RPMI8226 (cell line): ENCODE data around the gene ATP1B2.
"Not testable (repeated sequence)": the region's sequence is repeated elsewhere in the genome, so short reads cannot be mapped to it uniquely, and the experiment has no call there.

Experiments used
- DNase-seq: peaks from one replicate; pipeline ENCODE4 v3.0.0-alpha.2; 2015

The ATP1B2 gene

GRCh38 chr17:7636163-7636562 lies 14.6 kb upstream of the ATP1B2 start:
- DNase-seq: no peak

GRCh38 chr17:7640783-7641182 lies 9.9 kb upstream of the ATP1B2 start:
- DNase-seq: no peak

DNA sequence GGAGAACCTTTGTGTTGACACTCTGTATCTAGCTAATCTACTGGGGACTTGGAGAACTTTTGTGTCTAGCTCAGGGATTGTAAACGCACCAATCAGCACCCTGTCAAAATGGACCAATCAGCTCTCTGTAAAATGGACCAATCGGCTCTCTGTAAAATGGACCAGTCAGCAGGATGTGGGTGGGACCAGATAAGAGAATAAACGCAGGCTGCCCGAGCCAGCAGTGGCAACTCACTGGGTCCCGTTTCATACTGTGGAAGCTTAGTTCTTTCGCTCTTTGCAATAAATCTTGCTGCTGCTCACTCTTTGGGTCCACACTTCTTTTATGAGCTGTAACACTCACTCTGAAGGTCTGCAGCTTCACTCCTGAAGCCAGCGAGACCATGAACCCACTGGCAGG lies 9.1 kb upstream of the ATP1B2 start:
- DNase-seq: not testable (repeated sequence)

GRCh38 chr17:7644775-7645174 lies 6.0 kb upstream of the ATP1B2 start:
- DNase-seq: no peak

- DNase-seq: no peak
These were observed 4.3 kb upstream of the ATP1B2 start for GRCh38 chr17:7646457-7646856.

DNA sequence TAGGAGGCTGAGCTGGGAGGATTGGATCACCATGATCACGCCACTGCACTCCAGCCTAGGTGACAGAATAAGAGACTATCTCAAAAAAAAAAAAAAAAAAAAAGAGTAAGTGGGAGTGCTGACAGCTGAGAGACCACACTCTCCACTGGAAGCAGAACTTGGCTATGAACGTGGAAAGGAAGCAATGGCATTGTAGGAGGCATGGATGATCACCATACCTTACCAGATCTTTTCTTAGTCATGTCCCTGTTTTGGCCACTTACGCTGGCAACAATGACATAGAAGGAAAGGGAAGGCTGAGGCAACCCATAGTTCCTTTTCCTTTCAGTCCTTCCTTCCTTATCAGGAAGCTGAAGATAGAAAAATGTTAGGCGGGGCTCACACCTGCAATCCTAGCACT lies 3.7 kb upstream of the ATP1B2 start:
- DNase-seq: no peak

GRCh38 chr17:7651097-7651664 lies 455 bp downstream of the ATP1B2 start:
- DNase-seq: no peak

DNA sequence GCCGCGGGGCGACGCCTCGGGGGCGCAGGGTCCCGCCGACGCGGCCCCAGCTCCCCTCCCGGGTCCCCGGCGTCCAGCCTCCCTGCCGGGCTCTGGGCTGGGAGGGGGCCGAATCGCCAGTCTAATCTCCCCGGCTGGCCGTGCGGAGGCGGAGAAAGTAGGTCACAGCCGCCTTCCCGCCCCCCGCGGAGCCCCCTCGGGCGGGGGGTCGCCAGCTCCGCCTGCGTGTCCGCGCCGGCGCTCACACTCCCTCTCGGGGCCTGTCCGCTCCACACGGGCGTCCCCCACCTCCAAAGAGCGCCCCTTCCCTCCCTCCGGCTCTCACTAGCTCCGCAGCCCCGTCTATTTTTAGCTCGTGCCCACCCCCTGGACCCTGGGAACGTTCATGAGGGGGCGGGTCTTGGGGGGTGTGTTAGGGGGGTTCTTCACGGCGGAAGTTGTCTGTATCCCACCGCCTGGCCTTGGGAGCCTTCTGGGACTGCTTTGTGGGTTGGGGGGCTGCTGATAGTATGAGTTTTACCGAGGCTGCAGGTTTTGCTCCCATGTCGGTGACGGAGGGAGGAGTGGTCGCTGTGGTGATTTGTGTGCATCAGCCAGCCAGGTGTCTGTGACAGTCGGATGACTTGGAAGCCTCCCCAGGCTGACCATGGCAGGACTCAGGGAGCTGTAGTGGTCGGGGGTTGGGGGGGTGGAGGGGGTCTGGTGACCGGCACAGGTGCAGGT lies 1.1 kb downstream of the ATP1B2 start:
- no peak for DNase-seq

DNA sequence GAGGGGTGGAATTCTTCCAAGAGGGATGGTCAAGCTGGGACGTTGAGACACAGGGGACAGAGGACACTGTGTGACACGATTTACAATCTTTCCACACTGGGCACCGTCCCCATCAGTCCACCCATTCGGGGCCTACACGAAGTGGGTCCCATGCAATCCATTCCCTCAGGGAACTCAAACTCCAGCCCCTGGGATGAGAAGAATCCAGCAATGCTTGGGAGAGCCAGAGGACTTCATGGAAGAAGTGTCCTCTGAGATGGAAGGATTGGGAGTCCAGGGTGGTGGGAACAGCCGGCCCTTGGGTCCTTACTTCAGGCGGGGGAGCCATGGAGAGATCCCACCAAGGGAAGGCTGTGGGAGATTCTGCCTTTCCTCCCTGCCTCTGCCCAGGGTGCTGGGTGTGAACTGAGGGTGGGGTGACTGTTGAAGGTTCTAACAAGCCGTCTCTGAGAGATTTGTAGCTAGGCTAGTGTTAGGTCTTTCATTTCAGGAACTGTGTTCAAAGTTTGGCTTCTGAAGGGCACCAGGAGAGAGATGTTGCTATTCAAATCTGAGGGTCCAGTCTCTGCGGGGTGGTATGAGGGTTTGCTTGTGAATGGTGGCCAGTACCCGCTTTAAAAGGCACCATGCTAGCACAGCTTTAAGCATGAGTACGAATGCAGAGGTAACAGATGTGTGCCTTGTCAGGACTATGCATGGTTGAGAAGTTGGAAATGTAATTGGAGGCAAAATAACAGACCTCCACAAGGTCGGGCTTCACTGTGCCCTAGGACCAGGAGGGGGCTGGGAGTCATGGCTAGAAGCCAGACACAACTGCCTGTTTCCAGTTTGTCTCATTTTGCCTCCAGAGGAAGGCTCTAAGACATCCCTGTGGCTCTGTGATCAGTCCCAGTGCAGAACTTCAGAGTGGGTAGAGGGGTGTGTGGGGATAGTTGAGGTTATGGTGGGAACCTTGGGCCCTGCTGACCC lies 1.9 kb downstream of the ATP1B2 start:
- DNase-seq: no peak

GRCh38 chr17:7654832-7655540 lies 4.3 kb downstream of the ATP1B2 start:
- no peak for DNase-seq

DNA sequence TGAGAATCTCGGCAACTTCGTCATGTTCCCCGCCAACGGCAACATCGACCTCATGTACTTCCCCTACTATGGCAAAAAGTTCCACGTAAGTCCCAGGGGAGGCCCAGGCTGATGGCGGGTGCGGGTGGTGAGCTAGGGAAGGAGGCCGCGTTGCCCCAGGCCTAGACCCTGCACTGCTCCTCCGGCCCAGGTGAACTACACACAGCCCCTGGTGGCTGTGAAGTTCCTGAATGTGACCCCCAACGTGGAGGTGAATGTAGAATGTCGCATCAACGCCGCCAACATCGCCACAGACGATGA lies 4.8 kb downstream of the ATP1B2 start:
- no peak for DNase-seq

DNA sequence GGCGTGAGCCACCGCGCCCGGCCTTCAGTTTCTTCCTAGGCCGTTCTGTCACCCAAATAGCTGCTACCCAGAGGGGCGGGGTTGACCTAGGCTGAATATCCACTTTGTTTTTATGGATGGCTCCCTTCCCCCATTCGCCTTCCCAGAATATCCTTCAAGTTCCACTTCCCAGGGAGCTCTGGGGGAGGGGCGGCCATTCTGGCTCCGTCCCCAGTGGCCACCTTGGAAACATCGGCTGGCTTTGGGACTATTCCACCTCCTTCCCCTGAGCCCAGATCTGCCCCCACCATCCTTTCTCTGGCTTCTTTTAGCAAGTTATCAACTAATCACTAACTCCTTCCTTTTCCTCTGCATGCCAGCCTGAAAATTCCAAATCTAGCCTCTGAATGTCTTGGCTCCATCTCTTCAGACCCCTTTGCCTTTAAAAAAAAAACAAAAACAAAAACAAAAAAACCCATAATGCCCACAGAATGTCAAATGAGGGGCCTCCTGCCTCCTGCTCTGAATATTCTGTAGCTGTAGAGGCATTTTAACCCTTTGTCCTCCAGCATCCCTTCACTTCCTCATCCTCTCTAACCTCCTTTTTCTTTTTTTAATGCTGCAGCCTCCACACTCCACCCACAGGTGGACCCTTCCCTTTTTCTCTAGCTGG lies 6.4 kb downstream of the ATP1B2 start:
- DNase-seq: no peak

- DNase-seq: no peak
These were observed 17.1 kb downstream of the ATP1B2 start for GRCh38 chr17:7667656-7668406.

- DNase-seq: no peak
These were observed 17.8 kb downstream of the ATP1B2 start for GRCh38 chr17:7668482-7668881.

DNA sequence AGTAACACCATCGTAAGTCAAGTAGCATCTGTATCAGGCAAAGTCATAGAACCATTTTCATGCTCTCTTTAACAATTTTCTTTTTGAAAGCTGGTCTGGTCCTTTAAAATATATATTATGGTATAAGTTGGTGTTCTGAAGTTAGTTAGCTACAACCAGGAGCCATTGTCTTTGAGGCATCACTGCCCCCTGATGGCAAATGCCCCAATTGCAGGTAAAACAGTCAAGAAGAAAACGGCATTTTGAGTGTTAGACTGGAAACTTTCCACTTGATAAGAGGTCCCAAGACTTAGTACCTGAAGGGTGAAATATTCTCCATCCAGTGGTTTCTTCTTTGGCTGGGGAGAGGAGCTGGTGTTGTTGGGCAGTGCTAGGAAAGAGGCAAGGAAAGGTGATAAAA lies 22.5 kb downstream of the ATP1B2 start:
- peak; percentile 15 for DNase-seq

GRCh38 chr17:7674934-7675333 lies 24.2 kb downstream of the ATP1B2 start:
- DNase-seq: no peak

- DNase-seq: no peak
These were observed 25.8 kb downstream of the ATP1B2 start for GRCh38 chr17:7676533-7676932.

DNA sequence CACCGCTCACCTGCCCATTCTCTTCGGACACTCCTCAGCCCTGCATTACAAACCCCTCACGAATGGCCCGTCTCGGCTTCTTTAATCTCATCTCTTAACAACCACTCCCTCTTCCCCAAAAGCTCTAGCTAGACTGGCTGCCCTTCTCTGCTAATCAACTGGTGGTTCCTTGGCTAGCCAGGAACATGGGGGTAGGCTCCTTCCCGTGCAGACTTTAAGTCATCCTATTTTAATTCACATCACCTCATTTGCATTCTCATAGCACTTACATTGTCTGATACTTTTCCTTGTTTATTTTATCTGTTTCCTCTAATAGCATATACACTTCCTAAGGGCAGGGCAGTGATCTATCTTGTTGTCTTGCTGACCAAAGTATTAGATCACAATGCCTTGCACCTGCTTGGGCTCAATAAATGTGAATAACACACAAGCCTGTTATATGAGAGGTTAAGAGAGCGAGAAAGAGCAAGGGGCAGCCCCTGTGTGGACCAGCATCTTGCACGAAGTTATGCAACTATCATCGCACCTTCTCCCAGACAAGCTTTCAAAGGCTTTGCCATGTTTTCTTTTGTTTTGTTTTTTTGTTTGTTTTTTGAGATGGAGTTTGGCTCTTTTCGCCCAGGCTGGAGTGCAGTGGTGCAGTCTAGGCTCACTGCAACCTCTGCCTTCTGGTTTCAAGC lies 26.8 kb downstream of the ATP1B2 start:
- no peak for DNase-seq

GRCh38 chr17:7684851-7685532 lies 34.3 kb downstream of the ATP1B2 start:
- no peak for DNase-seq

DNA sequence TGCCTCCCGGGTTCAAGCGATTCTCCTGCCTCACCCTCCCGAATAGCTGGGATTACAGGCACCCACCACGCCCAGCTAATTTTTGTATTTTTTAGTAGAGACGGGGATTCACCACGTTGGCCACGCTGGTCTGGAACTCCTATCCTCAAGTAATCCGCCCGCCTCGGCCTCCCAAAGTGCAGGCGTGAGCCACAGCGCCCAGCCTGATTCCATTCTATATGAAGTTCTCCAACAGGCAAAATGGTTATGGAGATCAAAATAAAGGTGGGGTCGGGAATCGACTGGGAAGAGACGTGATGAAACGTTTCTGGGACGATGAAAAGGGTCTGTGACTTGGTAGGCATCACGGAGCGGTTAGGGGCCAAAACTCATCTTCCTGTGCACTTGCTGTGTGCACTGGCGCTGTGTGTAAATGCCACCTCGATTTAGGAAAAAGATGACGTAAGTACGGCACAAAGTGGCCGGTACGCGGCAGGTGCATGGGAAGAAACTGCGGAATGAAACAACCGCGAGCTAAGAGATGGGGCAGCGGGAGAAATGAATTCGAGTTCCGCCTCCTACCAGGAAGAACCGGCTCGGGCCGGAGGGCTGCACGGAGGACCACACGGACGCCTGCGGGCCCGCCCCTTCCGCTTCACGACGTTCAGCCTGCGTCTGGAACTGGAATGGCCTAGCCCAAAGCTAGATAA lies 35.0 kb downstream of the ATP1B2 start:
- DNase-seq: peak; percentile 89
